ENCODE measurements around the gene ABCC4.

The ABCC4 gene

DNA sequence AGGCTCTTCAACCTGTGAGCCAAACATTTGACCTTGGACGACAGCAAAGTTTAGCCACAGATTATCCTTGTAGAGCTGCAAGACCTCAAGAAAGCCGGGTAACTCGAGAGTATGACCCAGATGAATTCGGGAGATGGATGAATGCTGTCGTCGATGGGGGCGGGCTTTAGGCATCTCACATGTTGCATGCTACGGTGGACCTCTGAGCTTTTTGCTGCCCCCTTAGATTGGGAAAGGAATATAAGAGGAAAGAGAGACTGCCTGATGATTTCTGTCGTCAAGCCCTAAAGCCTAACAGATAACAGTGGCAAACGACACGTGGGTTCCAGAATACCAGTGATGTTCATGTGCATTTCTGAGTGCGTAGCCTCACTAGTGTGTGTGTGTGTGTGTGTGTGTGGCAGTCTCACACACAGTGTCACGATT lies 730 bp upstream of the ABCC4 start:
- in situ Hi-C loops (cut with MboI; ENCODE audit: low pct_unique_long_range_greater_than_20kb, low sequenced_read_pairs, unreplicated experiment): no loop called here
- no peak for DNase-seq (ENCODE audit: low spot score)
- TF ChIP-seq, protein P1, sequence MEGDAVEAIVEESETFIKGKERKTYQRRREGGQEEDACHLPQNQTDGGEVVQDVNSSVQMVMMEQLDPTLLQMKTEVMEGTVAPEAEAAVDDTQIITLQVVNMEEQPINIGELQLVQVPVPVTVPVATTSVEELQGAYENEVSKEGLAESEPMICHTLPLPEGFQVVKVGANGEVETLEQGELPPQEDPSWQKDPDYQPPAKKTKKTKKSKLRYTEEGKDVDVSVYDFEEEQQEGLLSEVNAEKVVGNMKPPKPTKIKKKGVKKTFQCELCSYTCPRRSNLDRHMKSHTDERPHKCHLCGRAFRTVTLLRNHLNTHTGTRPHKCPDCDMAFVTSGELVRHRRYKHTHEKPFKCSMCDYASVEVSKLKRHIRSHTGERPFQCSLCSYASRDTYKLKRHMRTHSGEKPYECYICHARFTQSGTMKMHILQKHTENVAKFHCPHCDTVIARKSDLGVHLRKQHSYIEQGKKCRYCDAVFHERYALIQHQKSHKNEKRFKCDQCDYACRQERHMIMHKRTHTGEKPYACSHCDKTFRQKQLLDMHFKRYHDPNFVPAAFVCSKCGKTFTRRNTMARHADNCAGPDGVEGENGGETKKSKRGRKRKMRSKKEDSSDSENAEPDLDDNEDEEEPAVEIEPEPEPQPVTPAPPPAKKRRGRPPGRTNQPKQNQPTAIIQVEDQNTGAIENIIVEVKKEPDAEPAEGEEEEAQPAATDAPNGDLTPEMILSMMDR (IDR thresholded peaks at IDR 0.05; ENCODE audit: extremely low read depth, insufficient read depth, missing control alignments): no peak

DNA sequence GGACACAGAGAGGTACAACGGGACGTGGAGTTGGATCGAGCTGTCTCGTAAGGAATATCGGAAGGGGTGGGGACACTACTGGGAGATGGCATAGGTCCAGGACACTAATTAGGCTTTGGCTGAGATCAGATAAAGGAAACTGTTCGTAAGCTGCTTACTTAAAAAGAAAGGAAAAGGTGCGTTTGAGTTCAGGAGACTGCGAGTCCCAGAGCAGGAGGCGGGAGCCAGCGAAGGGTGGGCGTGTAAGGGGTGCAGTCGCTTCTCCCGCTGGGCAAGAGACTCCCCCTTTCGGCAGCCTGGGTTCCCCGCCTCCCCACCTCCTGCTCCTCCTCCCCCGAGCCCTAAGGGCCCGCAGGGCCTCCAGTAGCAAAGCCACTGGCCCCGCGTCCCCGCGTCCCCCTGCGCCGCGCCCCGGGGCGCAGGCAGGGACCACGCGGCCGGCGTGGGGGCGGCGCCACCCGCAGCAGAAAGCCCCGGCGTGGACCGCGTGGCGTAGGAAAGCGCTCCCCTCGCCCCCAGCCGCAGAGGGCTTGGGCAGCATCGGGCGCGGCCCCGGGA lies 547 bp downstream of the ABCC4 start:
- DNase-seq (ENCODE audit: low spot score): peak; percentile 83
- TF ChIP-seq, protein P1 (IDR thresholded peaks at IDR 0.05; ENCODE audit: extremely low read depth, insufficient read depth, missing control alignments): peak; percentile 43
- in situ Hi-C loops (cut with MboI; ENCODE audit: low pct_unique_long_range_greater_than_20kb, low sequenced_read_pairs, unreplicated experiment): no loop called here

- TF ChIP-seq, protein P1 (IDR thresholded peaks at IDR 0.05; ENCODE audit: extremely low read depth, insufficient read depth, missing control alignments): no peak
- DNase-seq (ENCODE audit: low spot score): peak; percentile 21
- in situ Hi-C loops (cut with MboI; ENCODE audit: low pct_unique_long_range_greater_than_20kb, low sequenced_read_pairs, unreplicated experiment): no loop called here
Measured at GRCh38 chr13:95298971-95299621, 2.2 kb downstream of the ABCC4 start.

GRCh38 chr13:95298169-95298965 lies 2.9 kb downstream of the ABCC4 start:
- DNase-seq (ENCODE audit: low spot score): no peak
- TF ChIP-seq, protein P1 (IDR thresholded peaks at IDR 0.05; ENCODE audit: extremely low read depth, insufficient read depth, missing control alignments): no peak
- in situ Hi-C loops (cut with MboI; ENCODE audit: low pct_unique_long_range_greater_than_20kb, low sequenced_read_pairs, unreplicated experiment): no loop called here

DNA sequence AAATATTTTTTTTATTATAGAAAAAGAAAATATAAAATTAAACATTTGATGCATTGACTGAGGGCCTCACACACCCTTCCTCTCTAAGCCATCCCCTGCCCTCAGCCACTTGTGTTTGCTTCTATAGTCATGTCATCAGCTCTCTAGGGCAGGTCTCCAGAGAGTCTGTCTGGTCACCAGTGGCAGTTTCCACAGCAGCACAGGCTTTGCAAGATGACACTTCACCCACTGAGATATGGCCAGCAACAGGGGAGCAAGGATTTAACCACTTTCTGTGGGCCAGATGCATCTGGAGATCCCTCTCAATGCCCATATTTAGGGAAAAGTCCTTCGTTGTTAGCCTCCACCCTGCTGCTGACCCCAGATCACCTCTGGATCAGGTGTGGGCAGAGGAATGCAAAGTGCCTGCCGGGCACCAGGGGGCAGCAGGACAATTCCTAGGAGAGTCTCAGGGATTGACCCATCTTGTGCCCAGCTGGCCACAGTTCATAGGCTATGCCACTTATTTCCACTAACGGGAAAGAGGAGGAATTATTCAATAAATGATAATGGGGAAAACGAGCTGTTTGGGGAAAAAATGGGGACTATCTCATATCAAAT lies 4.8 kb downstream of the ABCC4 start:
- TF ChIP-seq, protein P1 (IDR thresholded peaks at IDR 0.05; ENCODE audit: extremely low read depth, insufficient read depth, missing control alignments): peak; percentile 66
- DNase-seq (ENCODE audit: low spot score): no peak
- in situ Hi-C loops (cut with MboI; ENCODE audit: low pct_unique_long_range_greater_than_20kb, low sequenced_read_pairs, unreplicated experiment): no loop called here

- DNase-seq (ENCODE audit: low spot score): no peak
- in situ Hi-C loops (cut with MboI; ENCODE audit: low pct_unique_long_range_greater_than_20kb, low sequenced_read_pairs, unreplicated experiment): no loop called here
Measured at GRCh38 chr13:95295026-95295425, 6.2 kb downstream of the ABCC4 start.

More at GRCh38 chr13:95295026-95295425, 6.2 kb downstream of the ABCC4 start:
- TF ChIP-seq, protein P1 (IDR thresholded peaks at IDR 0.05; ENCODE audit: extremely low read depth, insufficient read depth, missing control alignments): no peak
